Heart right ventricle (tissue), 16 donors: ENCODE measurements around the gene PTPRN2. TPM values are rescaled to one million over a fixed set of nuclear protein-coding genes. Genes with fewer than 3 reads are reported as not detected.

ENCODE experiments used
- ATAC-seq, 8 donors: fragments of 200-7000 bp; cut with Tn5 transposase; one replicate each; pipeline ENCODE4 v1.9.1; 2020; ENCODE audit warnings: mild to moderate bottlenecking in 8 of 8, moderate library complexity in 8 of 8, moderate number of reproducible peaks in 1 of 8
- DNase-seq, 2 donors: peaks; one replicate each; pipeline ENCODE4 v3.0.0-alpha.2; 2020
- H3K27ac ChIP-seq, 10 donors: fragments of 200-600 bp; sonication (generic) in 2 of 10; one replicate each; pipeline versions ENCODE4 v1.5.0 to v1.8.0; 2020 to 2022; ENCODE audit warnings: mild to moderate bottlenecking in 3 of 10
- H3K27me3 ChIP-seq, 7 donors: fragments of 200-600 bp; one replicate each; pipeline ENCODE4 v1.8.0; 2021 to 2022; ENCODE audit warnings: mild to moderate bottlenecking in 2 of 7
- H3K36me3 ChIP-seq, 9 donors: fragments of 200-600 bp; sonication (generic) in 1 of 9; one replicate each; pipeline versions ENCODE4 v1.5.0 to v1.8.0; 2020 to 2022; ENCODE audit warnings: mild to moderate bottlenecking in 2 of 9
- H3K4me1 ChIP-seq, 9 donors: fragments of 200-600 bp; sonication (generic) in 1 of 9; one replicate each; pipeline versions ENCODE4 v1.5.0 to v1.8.0; 2020 to 2022; ENCODE audit warnings: mild to moderate bottlenecking in 4 of 9
- H3K4me3 ChIP-seq, 10 donors: fragments of 200-600 bp; sonication (generic) in 2 of 10; one replicate each; pipeline versions ENCODE4 v1.5.0 to v1.8.0; 2020 to 2022; ENCODE audit warnings: mild to moderate bottlenecking in 7 of 10, moderate library complexity in 2 of 10
- H3K9me3 ChIP-seq, 11 donors: fragments of 200-600 bp in 10 of 11; sonication (generic) in 2 of 11; one replicate each; pipeline versions ENCODE4 v1.5.0 to v1.8.0; 2013 to 2022; ENCODE audit warnings: mild to moderate bottlenecking in 2 of 11, control low read depth in 1 of 11, moderate library complexity in 1 of 11
- CTCF ChIP-seq, 9 donors: fragments of 200-600 bp; sonication (generic) in 2 of 9; IDR thresholded peaks; one replicate each; pipeline versions ENCODE4 v1.5.0 to v1.8.0; 2021 to 2022; ENCODE audit warnings: antibody characterized with exemption in 9 of 9, mild to moderate bottlenecking in 5 of 9, moderate library complexity in 1 of 9
- WGBS, 2 donors: extraction: QIAGEN DNeasy Blood & Tissue Kit; methylation state at CpG; one replicate each; pipeline ENCODE4 v1.1.7; 2013; ENCODE audit warnings: inconsistent platforms in 1 of 2; 5-methylcytosine and 5-hydroxymethylcytosine counted together
- intact Hi-C, 10 donors: fragments of 100-400 bp; cut with DNase I; formaldehyde crosslinking; loops; one replicate each; pipeline versions ENCODE4 v1.11.1 to v1.14.2; 2022
- polyA plus RNA-seq, 2 donors: library from polyadenylated mRNA; stranded (reverse); fragments of 200-250 nt; gene quantifications; one replicate each; pipeline ENCODE4 v1.2.3, GENCODE V29; 2013
- total RNA-seq, 10 donors: library from RNA; stranded (reverse); fragmentation: NEBNext Ultra II Directional in 3 of 10; extraction: Animal tissue kit (Norgen Biotek cat#: 25700) in 3 of 10; gene quantifications; one replicate each; pipeline versions ENCODE4 v1.2.1 to v1.2.4, GENCODE V29; 2021 to 2023
- donor health status: Arrhythmogenic right ventricular cardiomyopathy.
- donor health status: ischemic (EF 13 %, LVEDD 7.1; RV severe dilation, severe dysfunction).
- donor health status: healthy with polysubstance abuse.
- donor health status: DM: no; HTN: yes; CAD: no.
- donor health status: DM: no; HTN: no; CAD: no.
- donor health status: ischemic (EF 25% LVEDD 6.9; RV normal size, moderate dysfunction).
- donor health status: ischemic (EF 25% LVEDD 5.7; RV mildly dilated, moderate dysfunction).
- donor health status: healthy.
- donor health status: DM: yes; HTN: yes; CAD: no.
- donor health status: Ischemic cardiomyopathy.
- donor health status: ischemic (EF 35%, LVEDD 5.7; RV mildly dilated, moderate dysfunction).
- donor health status: nonischemic (EF 11% LVEDD 7.7; RV severe dilation, severe dysfunction).
- donor health status: DM: yes; HTN: yes; CAD: no.
- donor health status: PGD.
- donor health status: ischemic (EF 29% LVEDD 5.4; RV normal size, mild dysfunction).
- donor health status: nonischemic (EF 23%, LVEDD 6.1; RV moderate dilation, normal function).

Gene PTPRN2
- total and polyA plus RNA-seq, 12 donors = 0.82 to 1.8 (median 1.3) TPM

DNA sequence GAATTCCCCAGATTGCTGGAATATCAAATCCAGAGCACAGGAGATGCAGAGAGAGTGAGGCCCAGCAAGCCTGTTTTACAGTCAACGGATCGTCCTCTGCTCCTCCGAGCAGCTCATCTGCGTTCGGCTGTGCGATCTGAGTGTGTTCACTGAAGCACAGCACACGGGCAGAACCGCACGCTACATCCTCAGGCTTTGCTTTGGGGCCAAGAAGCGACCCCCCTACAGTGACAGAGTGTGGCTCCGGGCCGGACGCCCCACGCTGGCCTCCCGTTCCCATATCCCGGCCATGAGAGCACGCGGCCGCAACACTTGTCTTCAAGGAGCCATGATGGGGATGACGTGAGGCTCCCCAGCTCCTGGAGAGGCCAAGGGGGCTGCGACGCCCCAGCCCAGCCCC, 819.4 kb downstream of the PTPRN2 start:
- Histone ChIP-seq H3K4me1 (no peaks in the 10 kb centered on the region), H3K9me3 (peaks cover 0 to 28% (median 0%) of the 10 kb centered on the region in 11 donors), H3K27ac (no peak overlapping the region), H3K27me3 (peaks cover 0 to 39% (median 15%) of the 10 kb centered on the region in 7 donors), H3K36me3 (no peaks in the 10 kb centered on the region), H3K4me3 (no peak overlapping the region)
- DNase-seq (no peak), ATAC-seq (no peak)
- no peak for TF ChIP-seq CTCF (IDR thresholded peaks at IDR 0.05)
- intact Hi-C loops = no loop called here
- 84 to 85% methylated on average over 22 of the region's 22 CpGs for WGBS, 2 donors

- 84 to 86% methylated on average over 14 of the region's 14 CpGs for WGBS, 2 donors
- Histone ChIP-seq H3K27me3 (peaks cover 0 to 39% (median 15%) of the 10 kb centered on the region in 7 donors), H3K4me3 (no peak overlapping the region)
These were observed 820.0 kb downstream of the PTPRN2 start for GRCh38 chr7:157767506-157768197.

DNA sequence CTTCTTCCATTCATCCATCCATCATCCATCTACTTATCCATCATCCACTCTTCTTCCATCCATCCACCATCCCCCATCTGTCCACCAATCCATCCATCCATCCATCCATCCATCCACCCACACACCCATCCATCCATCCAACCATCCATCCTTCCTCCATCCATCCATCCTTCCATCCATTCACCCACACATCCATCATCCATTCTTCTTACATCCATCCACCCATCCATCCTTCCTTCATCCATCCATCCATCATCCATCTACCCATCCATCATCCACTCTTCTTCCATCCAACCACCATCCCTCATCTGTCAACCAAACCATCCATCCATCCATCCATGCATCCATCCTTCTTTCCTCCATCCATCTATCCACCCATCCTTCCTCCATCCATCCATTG, 821.5 kb downstream of the PTPRN2 start:
- intact Hi-C loops = no loop called here
- no peak for ATAC-seq

More at GRCh38 chr7:157767506-157768197, 820.0 kb downstream of the PTPRN2 start:
- Histone ChIP-seq H3K27ac (no peak overlapping the region), H3K9me3 (peaks cover 0 to 32% (median 0%) of the 10 kb centered on the region in 11 donors), H3K4me1 (no peaks in the 10 kb centered on the region), H3K36me3 (no peaks in the 10 kb centered on the region)
- no peak for DNase-seq
- no peak for TF ChIP-seq CTCF (IDR thresholded peaks at IDR 0.05)
- ATAC-seq = no peak
- intact Hi-C loops = no loop called here

GRCh38 chr7:157764946-157765537, 822.6 kb downstream of the PTPRN2 start:
- ATAC-seq (no peak), DNase-seq (no peak)
- H3K36me3 ChIP-seq = no peaks in the 10 kb centered on the region
- no peak overlapping the region for H3K4me3 ChIP-seq
- H3K9me3 ChIP-seq = peaks cover 0 to 22% (median 0%) of the 10 kb centered on the region in 11 donors
- no peak for TF ChIP-seq CTCF (IDR thresholded peaks at IDR 0.05)
- no peak overlapping the region for H3K27ac ChIP-seq
- H3K4me1 ChIP-seq = no peaks in the 10 kb centered on the region
- intact Hi-C loops = no loop called here
- 97 to 100% methylated on average over 1 of the region's 1 CpG for WGBS, 2 donors
- peaks cover 0 to 24% (median 6%) of the 10 kb centered on the region in 7 donors for H3K27me3 ChIP-seq

More for the DNA sequence above, 821.5 kb downstream of the PTPRN2 start:
- H3K36me3 ChIP-seq = no peaks in the 10 kb centered on the region
- no peaks in the 10 kb centered on the region for H3K4me1 ChIP-seq
- no peak for DNase-seq
- peaks cover 0 to 34% (median 15%) of the 10 kb centered on the region in 7 donors for H3K27me3 ChIP-seq
- peaks cover 0 to 29% (median 0%) of the 10 kb centered on the region in 11 donors for H3K9me3 ChIP-seq
- TF ChIP-seq CTCF (IDR thresholded peaks at IDR 0.05) = no peak
- H3K27ac ChIP-seq = no peak overlapping the region
- H3K4me3 ChIP-seq = no peak overlapping the region
